ENCODE results near the gene TAS2R5.
"Not testable (repeated sequence)": the region's sequence is repeated elsewhere in the genome, so short reads cannot be mapped to it uniquely, and the experiment has no call there.

TAS2R5 gene, protein sequence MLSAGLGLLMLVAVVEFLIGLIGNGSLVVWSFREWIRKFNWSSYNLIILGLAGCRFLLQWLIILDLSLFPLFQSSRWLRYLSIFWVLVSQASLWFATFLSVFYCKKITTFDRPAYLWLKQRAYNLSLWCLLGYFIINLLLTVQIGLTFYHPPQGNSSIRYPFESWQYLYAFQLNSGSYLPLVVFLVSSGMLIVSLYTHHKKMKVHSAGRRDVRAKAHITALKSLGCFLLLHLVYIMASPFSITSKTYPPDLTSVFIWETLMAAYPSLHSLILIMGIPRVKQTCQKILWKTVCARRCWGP

DNA sequence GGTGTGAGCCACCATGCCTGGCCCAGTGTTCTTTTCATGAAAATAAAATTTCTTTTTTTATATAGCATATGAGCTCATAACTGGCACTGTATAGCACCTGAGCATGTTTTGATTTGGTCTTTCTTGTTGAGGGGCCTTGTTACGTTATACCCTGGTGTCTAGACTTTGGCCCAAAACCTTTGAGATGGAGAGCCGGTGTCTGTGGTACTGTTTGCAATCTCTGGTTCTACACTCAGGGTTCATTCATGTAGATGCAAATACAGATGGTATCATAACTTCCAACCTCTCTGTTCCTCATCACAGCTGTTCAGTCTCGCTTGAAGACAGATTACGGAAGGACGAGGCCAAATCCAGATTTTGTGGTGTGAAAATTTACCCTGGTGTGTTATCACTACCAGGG is at the start of gene TAS2R5:
Gene TAS2R5, plus strand, starts transcription at position 301 of the 400 bp plus-strand sequence. CDS start 145 bp downstream, outside the sequence.
- DNase-seq (ENCODE audit: low spot score) = no peak

- DNase-seq (ENCODE audit: low spot score) = no peak
These were observed 47.8 kb upstream of the TAS2R5 start for GRCh38 chr7:141742229-141742628.

- no peak for DNase-seq (ENCODE audit: low spot score)
These were observed 45.9 kb upstream of the TAS2R5 start for GRCh38 chr7:141744131-141744530.

DNA sequence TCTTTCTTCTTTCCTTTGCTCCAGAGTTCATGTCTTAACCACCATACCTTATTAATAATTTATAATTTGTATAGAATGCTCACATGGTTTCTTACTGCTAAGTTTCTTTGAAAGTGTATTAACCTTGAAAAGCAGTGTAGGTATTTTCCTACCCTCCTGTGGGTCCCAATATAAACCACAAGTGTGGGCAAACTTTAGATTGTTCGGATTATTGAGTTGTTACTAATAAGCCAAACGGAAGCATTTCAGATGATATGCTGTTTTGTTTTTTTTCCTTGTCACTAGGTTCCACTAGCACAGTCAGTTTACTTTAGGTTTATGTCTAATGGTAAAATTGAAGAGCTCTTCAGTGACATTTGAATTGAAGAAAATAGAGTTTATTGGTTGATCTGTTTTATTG is 41.6 kb upstream of the TAS2R5 start:
- no peak for DNase-seq (ENCODE audit: low spot score)

DNA sequence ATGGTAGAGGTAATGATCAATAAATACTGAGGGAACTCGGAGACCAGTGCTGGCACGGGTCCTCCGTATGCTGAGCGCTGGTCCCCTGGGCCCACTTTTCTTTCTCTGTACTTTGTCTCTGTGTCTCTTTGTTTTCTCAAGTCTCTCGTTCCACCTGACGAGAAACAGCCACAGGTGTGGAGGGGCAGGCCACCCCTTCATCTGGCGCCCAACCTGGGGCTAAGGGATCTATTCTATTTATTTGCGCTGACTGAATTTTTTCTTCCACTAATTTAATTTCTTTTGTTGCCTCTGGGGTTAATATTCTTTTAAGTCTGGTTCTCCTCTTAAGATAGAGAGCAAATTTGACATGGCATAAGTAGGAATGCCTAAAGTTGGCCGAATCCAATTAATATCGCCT is 38.1 kb upstream of the TAS2R5 start:
- not testable (repeated sequence) for DNase-seq (ENCODE audit: low spot score)

- no peak for DNase-seq (ENCODE audit: low spot score)
These were observed 37.4 kb upstream of the TAS2R5 start for GRCh38 chr7:141752634-141753033.

GRCh38 chr7:141754939-141755338 is 35.1 kb upstream of the TAS2R5 start:
- DNase-seq (ENCODE audit: low spot score) = no peak

DNA sequence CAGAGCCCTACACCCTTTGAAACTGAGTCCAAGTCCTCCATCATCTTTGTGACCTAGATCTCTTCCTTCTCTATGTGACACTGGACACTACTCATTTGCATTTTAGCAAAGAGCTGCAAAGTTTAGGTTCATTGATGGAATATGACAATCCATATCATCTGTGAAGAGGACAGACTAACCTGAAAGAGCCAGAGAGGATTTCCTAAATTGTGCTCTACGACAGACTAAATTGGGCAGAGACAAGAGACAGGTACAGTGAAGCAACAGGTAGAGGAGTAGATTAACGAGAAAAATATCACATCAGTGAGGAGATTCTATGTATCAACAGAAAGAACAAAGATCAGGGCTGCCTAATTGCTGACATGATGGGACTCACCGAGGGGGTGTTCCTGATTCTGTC is 26.2 kb upstream of the TAS2R5 start, which contains the start of gene TAS2R3:
Gene TAS2R3, plus strand, starts transcription at position 301 of the 400 bp plus-strand sequence. Its CDS starts 62 bp downstream, at position 363.
- no peak for DNase-seq (ENCODE audit: low spot score)

GRCh38 chr7:141770083-141770583 is 19.9 kb upstream of the TAS2R5 start:
- not testable (repeated sequence) for DNase-seq (ENCODE audit: low spot score)

- DNase-seq (ENCODE audit: low spot score) = no peak
These were observed 13.6 kb upstream of the TAS2R5 start, which contains the start of gene TAS2R4 for GRCh38 chr7:141776374-141776773. Gene TAS2R4, plus strand, starts transcription at chr7:141776674. Its CDS starts 1,815 bp downstream, at chr7:141778489.

DNA sequence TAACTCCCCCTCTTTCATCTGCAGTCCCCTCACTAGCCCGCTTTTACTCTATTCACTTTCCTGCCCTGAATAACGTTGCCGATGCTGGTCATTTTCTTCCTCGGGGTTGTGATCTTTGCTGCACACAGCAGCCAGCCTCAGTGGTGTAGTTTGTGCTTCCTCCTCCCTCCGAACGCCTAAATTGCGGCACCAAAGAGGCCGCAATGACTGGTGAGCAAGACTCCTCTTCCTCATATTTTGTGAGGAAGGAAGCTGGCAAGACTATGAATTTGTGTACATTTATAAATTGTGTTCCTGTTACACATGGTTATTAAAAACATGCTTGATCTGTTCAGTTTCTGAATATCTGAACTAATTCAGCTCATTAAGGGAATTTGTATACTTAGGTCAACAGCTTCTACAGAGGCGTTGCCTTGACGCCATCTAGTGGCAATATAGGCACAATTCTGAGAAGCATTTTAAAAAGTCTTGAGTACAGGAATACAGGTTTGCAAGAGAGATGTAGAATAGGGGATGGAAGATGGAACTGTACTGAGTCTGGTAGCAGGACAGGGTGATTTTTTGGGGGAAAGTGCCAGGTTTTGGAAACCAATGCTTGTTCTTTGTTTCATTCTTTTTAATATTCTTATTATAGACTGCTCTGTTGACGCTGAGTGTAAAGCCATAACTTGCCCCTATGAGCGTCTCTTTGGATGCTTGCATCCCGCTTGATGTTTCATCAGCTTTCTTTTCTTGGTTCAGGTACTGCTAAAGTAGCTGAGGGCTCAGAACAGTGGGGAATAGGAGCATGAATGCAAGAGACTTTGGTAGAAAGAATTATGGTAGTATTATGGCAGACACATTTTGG is 4.1 kb upstream of the TAS2R5 start:
- peak; percentile 42 for DNase-seq (ENCODE audit: low spot score)

DNA sequence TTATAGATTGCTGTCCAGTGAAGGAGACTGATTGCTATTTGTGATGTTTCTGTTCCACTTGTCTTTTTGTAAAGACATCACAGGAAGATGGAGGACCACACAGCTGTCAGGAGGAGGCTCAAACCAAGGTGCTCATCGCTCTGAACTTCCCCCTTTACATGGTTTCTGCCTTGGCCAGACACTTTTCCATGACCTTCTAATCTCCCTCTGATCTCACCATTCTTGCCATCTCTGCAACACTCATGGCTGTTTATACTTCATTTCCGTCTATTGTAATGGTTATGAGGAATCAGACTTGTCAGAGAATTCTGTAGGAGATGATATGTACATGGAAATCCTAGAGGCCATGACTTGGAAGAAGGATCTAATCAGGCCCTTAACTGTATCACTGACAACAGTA is 1.7 kb upstream of the TAS2R5 start:
- no peak for DNase-seq (ENCODE audit: low spot score)

- no peak for DNase-seq (ENCODE audit: low spot score)
These were observed 2.5 kb downstream of the TAS2R5 start for GRCh38 chr7:141792526-141792925.

GRCh38 chr7:141820067-141820466 is 30.1 kb downstream of the TAS2R5 start:
- no peak for DNase-seq (ENCODE audit: low spot score)

- not testable (repeated sequence) for DNase-seq (ENCODE audit: low spot score)
These were observed 32.4 kb downstream of the TAS2R5 start for GRCh38 chr7:141822432-141822831.

DNA sequence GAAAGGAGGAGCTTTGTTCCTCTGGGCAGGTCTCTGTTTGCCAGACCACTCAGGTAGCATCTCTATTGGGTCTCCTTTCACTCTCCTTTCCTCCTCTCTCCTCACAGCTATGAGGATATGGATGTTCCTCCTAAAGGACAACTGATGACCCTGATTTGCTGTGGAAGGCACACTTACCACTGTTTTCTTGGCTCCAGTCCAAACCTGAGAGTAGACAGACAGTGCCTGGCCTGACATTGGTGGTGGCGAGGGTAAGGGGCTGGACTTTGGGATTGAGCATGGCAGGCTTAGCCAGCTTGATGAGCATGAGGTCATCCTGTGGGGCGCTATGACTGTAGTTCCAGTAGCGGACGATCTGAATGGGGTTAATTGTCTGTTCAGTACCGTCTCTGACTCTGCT is 47.7 kb downstream of the TAS2R5 start:
- no peak for DNase-seq (ENCODE audit: low spot score)

GRCh38 chr7:141838581-141838980 is 48.6 kb downstream of the TAS2R5 start:
- no peak for DNase-seq (ENCODE audit: low spot score)

DNA sequence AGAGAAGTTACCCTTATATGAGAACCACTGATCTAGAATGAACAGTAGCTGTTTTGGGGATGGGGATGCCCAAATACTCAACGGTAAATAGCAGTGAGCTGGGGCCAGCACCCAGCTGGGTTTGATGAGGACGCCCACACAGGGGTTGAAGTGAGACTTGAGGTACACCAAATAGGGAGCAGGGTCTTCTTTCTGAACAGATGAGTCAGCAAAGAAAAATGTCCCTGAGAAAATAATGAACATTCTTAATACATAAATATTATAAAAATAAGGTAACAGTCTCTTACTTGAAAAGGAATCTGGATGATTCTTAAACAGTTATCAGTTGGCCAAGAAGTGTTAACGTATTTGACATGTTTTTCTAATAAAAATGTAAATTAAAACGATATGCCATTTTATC is 49.2 kb downstream of the TAS2R5 start:
- no peak for DNase-seq (ENCODE audit: low spot score)

- no peak for DNase-seq (ENCODE audit: low spot score)
These were observed 50.7 kb downstream of the TAS2R5 start for GRCh38 chr7:141840708-141841107.
